ENCODE measurements around the gene DHX15. TPM values are rescaled to one million over a fixed set of nuclear protein-coding genes. Genes with fewer than 3 reads are reported as not detected.

Gene DHX15
- total and polyA plus RNA-seq, 2 of the 8 experiments (the other 6 are each of a cell fraction or from before 2014, with no cell fraction given) = 126 to 286 TPM

- TF ChIP-seq SP1 (IDR thresholded peaks at IDR 0.05; ENCODE audit: low read depth, low read length) = no peak
These were observed 36.4 kb downstream of the DHX15 start (continued) for GRCh38 chr4:24547979-24548378.
